GM12878 (cell line): ENCODE data around the gene PRR13. TPM values are rescaled to one million over a fixed set of nuclear protein-coding genes. Genes with fewer than 3 reads are reported as not detected.

Experiments
- ATAC-seq: fragments of 200-7000 bp; cut with Tn5 transposase; 3 replicates; pipeline ENCODE4 v1.9.1; 2020; ENCODE audit warnings: mild to moderate bottlenecking, moderate library complexity
- BruUV-seq: library from RNA; stranded (reverse); fragments of 400-500 nt; replicated peaks from 2 replicates; lab custom pipeline; 2021; lab: Mats Ljungman, UMichigan
- CTCF ChIA-PET: fragments of 300-600 bp; sonication (Branson Sonifier 250); formaldehyde crosslinking; extraction: SDS; loops from one replicate; lab custom pipeline; 2021; ENCODE audit warnings: inconsistent platforms; lab: Yijun Ruan, JAX
- POLR2A ChIA-PET: fragments of 350-600 bp; formaldehyde crosslinking; extraction: SDS; loops from one replicate; lab custom pipeline; 2021; ENCODE audit warnings: inconsistent platforms; lab: Charles Lee
- RAD21 ChIA-PET: fragments of 300-600 bp; sonication (Branson Sonifier 250); formaldehyde crosslinking; loops from one replicate; lab custom pipeline; 2023; ENCODE audit warnings: antibody characterized with exemption; ENCODE audit not compliant: unreplicated experiment; lab: Charles Lee
- SMC1A ChIA-PET: fragments of 300-600 bp; sonication (Branson Sonifier 250); formaldehyde crosslinking; loops from one replicate; lab custom pipeline; 2023; ENCODE audit not compliant: unreplicated experiment, uncharacterized antibody; lab: Charles Lee
- DNase-seq: peaks from one replicate; pipeline ENCODE4 v3.0.0-alpha.2; 2011; ENCODE audit warnings: low read depth, low spot score
- FAIRE-seq: peaks from 3 replicates; lab custom pipeline; 2011; peaks lifted over from hg19 to GRCh38; lab: Jason Lieb, UNC
- H2AFZ ChIP-seq: 2 replicates; pipeline ENCODE4 v1.6.0; 2011; ENCODE audit warnings: low read depth, low read length, control low read depth; ENCODE audit not compliant: control insufficient read depth
- H3K27ac ChIP-seq: 2 replicates; pipeline ENCODE4 v1.5.1; 2011; ENCODE audit warnings: control low read depth; ENCODE audit not compliant: control insufficient read depth, insufficient read depth
- H3K27me3 ChIP-seq, 2 experiments: replicated peaks in 1 of 2; 2 replicates each; pipeline versions ENCODE4 v1.6.0 to v1.6.1; 2011; ENCODE audit warnings: low read length in 1 of 2; ENCODE audit not compliant: control insufficient read depth in 2 of 2, insufficient read depth in 2 of 2
- H3K36me3 ChIP-seq, 2 experiments: 2 replicates each; pipeline ENCODE4 v1.5.1; 2011; ENCODE audit warnings: low read length in 1 of 2; ENCODE audit not compliant: control insufficient read depth in 2 of 2, insufficient read depth in 2 of 2
- H3K4me1 ChIP-seq: 2 replicates; pipeline ENCODE4 v1.6.1; 2011; ENCODE audit warnings: mild to moderate bottlenecking, low read length, moderate library complexity, mixed read lengths; ENCODE audit not compliant: control insufficient read depth, insufficient read depth
- H3K4me2 ChIP-seq: 2 replicates; pipeline ENCODE4 v1.6.0; 2011; ENCODE audit warnings: control low read depth; ENCODE audit not compliant: control insufficient read depth, insufficient read depth
- H3K4me3 ChIP-seq: fragments of 200-600 bp; sonication (generic); 2 replicates; pipeline ENCODE4 v1.5.1; 2016
- H3K79me2 ChIP-seq: 2 replicates; pipeline ENCODE4 v1.6.0; 2011; ENCODE audit warnings: low read length; ENCODE audit not compliant: control insufficient read depth, insufficient read depth
- H3K9ac ChIP-seq: 2 replicates; pipeline ENCODE4 v1.8.0; 2011; ENCODE audit warnings: low read length, control low read depth, mixed read lengths; ENCODE audit not compliant: control insufficient read depth, insufficient read depth
- H3K9me3 ChIP-seq: replicated peaks from 3 replicates; pipeline ENCODE4 v1.5.1; 2011; ENCODE audit warnings: mild to moderate bottlenecking, low read length; ENCODE audit not compliant: control insufficient read depth, insufficient read depth
- H4K20me1 ChIP-seq: 2 replicates; pipeline ENCODE4 v1.6.0; 2011; ENCODE audit not compliant: control insufficient read depth, insufficient read depth
- CEBPB ChIP-seq, 2 experiments: fragments of 150-350 bp in 1 of 2; IDR thresholded peaks; 2 replicates each; pipeline ENCODE4 v1.6.1; 2012 to 2014; ENCODE audit warnings: low read depth in 2 of 2, low read length in 2 of 2, borderline replicate concordance in 1 of 2, inconsistent platforms in 1 of 2
- ETV6 ChIP-seq, 2 experiments: fragments of 450-650 bp in 1 of 2; IDR thresholded peaks in 1 of 2; conservative IDR thresholded peaks in 1 of 2; 2 replicates each; pipeline ENCODE4 v1.6.1; 2014; ENCODE audit warnings: antibody characterized with exemption in 1 of 2, borderline replicate concordance in 1 of 2, low read depth in 1 of 2, mild to moderate bottlenecking in 1 of 2, moderate library complexity in 1 of 2
- NBN ChIP-seq: fragments of 450-650 bp; IDR thresholded peaks from 2 replicates; pipeline ENCODE4 v1.6.1; 2016
- NFIC ChIP-seq: IDR thresholded peaks from 2 replicates; pipeline ENCODE4 v1.6.1; 2012; ENCODE audit warnings: low read depth, mild to moderate bottlenecking, inconsistent platforms, low read length, moderate library complexity
- POLR2AphosphoS5 ChIP-seq: IDR thresholded peaks from 2 replicates; pipeline ENCODE4 v1.6.1; 2011; ENCODE audit warnings: mild to moderate bottlenecking, low read length, inconsistent platforms
- SKIL ChIP-seq: fragments of 450-650 bp; IDR thresholded peaks from 2 replicates; pipeline ENCODE4 v1.6.1; 2017; ENCODE audit warnings: mild to moderate bottlenecking, low read depth, inconsistent platforms; ENCODE audit not compliant: poor library complexity, severe bottlenecking
- WGBS: methylation state at CpG from one replicate; pipeline ENCODE4 v1.1.6; 2016; ENCODE audit warnings: low lambda C conversion rate; ENCODE audit not compliant: insufficient replicate concordance, insufficient coverage; ENCODE audit errors: missing lambda C conversion rate; 5-methylcytosine and 5-hydroxymethylcytosine counted together
- in situ Hi-C: fragments of 300-500 bp; cut with MboI; formaldehyde crosslinking; loops from 9 replicates; pipeline ENCODE4 v1.14.3; 2018; ENCODE audit warnings: mixed read lengths
- intact Hi-C: fragments of 100-400 bp; cut with micrococcal nuclease; formaldehyde crosslinking; loops from one replicate; pipeline ENCODE4 v1.14.2; 2022; ENCODE audit not compliant: unreplicated experiment
- polyA plus RNA-seq, 11 experiments: library from polyadenylated mRNA; depleted of rRNA in 4 of 11; unstranded in 6 of 11; stranded (reverse) in 5 of 11; fragments of >200 nt; fragmentation: Nextera tagmentation in 4 of 11; fragmentation: Illumina TruSeq in 1 of 11; extraction: Ambion mirVana in 4 of 11; extraction: Trizol in 1 of 11; gene quantifications; 1 replicate in 1 of 11; 2 replicates in 10 of 11; pipeline versions ENCODE4 v1.2.1 to v1.2.3, GENCODE V29; 2011 to 2016; ENCODE audit warnings: inconsistent platforms in 2 of 11, missing spikeins in 2 of 11, low read depth in 1 of 11
- total RNA-seq, 4 experiments: library from RNA; depleted of rRNA in 3 of 4; stranded (reverse); fragments of >200 nt in 3 of 4; fragmentation: Illumina TruSeq in 1 of 4; extraction: Trizol in 1 of 4; gene quantifications; 2 replicates each; pipeline versions ENCODE4 v1.2.1 to v1.2.3, GENCODE V29; 2013 to 2021

PRR13 gene
- total and polyA plus RNA-seq, 10 of the 15 experiments (the other 5 are each of a cell fraction or from before 2014, with no cell fraction given): 94.2 to 462 (median 276) TPM

GRCh38 chr12:53454707-53455106 is 13.2 kb downstream of the PRR13 start:
- no peak overlapping the region for H3K27ac ChIP-seq
- ChIA-PET POLR2A (interaction anchor here (0.6 to 2.5 kb wide), 8 partner anchors 11 to 130 kb away, joined by 3 to 7 read pairs (median 5); partner anchors contain the start of gene PRR13), CTCF (interaction anchor here (0.8 to 4.9 kb wide), 7 partner anchors 18 to 134 kb away, joined by 3 to 30 read pairs (median 4); partner anchors contain the start of gene TARBP2)
- intact Hi-C loops: loop anchor here (5.0 kb wide), 1 partner anchor 48 kb away; the partner anchor contains the start of gene TARBP2
- no peaks in the 10 kb centered on the region for H3K27me3 ChIP-seq
- no peaks in the 10 kb centered on the region for H3K9me3 ChIP-seq
- BruUV-seq: no TSS peak
- no peak overlapping the region for H3K9ac ChIP-seq
- DNase-seq: no peak
- H3K4me1 ChIP-seq: peaks cover 5% of the 10 kb centered on the region
- peaks cover 13% of the 10 kb centered on the region for H4K20me1 ChIP-seq
- TF ChIP-seq POLR2AphosphoS5 (peak; percentile 82), NBN (no peak), SKIL (no peak), NFIC (no peak), CEBPB (IDR thresholded peaks at IDR 0.05; ENCODE audit: borderline replicate concordance in 1 of 2, low read depth in 2 of 2, low read length in 2 of 2) (no peak), ETV6 (conservative IDR thresholded peaks at IDR 0.05 in 1 of 2, IDR thresholded peaks at IDR 0.05 in 1 of 2; ENCODE audit: borderline replicate concordance in 1 of 2, low read depth in 1 of 2) (no peak)
- TF ChIP-seq, all 136 proteins: peak for 1
- H3K4me3 ChIP-seq: peak overlapping the region; percentile 97; the same call in 1 of the 2 replicates
- in situ Hi-C loops: no loop called here
- ChIA-PET RAD21 (no interaction called here), SMC1A (interaction anchor here (1.1 to 2.4 kb wide), 4 partner anchors 8 to 54 kb away, joined by 3 to 9 read pairs (median 5); no protein-coding TSS in a partner anchor)
- WGBS: 95% methylated on average over 3 of the region's 3 CpGs
- H3K36me3 ChIP-seq: peaks cover 11 to 46% of the 10 kb centered on the region in 2 experiments
- FAIRE-seq (no peak), ATAC-seq (no peak)
- H3K4me2 ChIP-seq: peak overlapping the region; percentile 83
- no peak overlapping the region for H2AFZ ChIP-seq
- H3K79me2 ChIP-seq: peaks cover 55% of the 10 kb centered on the region
